ENCODE results near the gene IMMP2L.
"Not testable (repeated sequence)": the region's sequence is repeated elsewhere in the genome, so short reads cannot be mapped to it uniquely, and the experiment has no call there.

The IMMP2L gene

DNA sequence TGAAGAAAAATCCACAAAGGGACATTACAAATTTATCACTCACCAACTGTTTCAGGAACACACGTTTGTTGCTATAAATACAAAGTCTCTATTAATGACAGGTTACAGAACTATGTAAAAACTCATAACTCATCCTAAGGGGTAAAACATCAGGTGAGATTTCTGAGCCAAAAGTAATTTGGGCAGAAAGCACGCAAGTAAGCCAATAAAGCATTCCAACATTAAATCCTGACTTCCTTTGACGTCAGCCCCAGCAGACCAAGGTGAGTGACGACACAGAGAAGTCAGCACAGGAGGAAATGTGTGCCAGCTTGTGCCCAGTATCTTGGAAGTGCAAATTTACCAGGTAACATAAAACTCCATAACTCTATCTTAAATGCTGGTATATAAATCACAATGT, 45.7 kb downstream of the IMMP2L start:
- TF ChIP-seq, protein P1, sequence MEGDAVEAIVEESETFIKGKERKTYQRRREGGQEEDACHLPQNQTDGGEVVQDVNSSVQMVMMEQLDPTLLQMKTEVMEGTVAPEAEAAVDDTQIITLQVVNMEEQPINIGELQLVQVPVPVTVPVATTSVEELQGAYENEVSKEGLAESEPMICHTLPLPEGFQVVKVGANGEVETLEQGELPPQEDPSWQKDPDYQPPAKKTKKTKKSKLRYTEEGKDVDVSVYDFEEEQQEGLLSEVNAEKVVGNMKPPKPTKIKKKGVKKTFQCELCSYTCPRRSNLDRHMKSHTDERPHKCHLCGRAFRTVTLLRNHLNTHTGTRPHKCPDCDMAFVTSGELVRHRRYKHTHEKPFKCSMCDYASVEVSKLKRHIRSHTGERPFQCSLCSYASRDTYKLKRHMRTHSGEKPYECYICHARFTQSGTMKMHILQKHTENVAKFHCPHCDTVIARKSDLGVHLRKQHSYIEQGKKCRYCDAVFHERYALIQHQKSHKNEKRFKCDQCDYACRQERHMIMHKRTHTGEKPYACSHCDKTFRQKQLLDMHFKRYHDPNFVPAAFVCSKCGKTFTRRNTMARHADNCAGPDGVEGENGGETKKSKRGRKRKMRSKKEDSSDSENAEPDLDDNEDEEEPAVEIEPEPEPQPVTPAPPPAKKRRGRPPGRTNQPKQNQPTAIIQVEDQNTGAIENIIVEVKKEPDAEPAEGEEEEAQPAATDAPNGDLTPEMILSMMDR (conservative IDR thresholded peaks at IDR 0.05), result no peak

DNA sequence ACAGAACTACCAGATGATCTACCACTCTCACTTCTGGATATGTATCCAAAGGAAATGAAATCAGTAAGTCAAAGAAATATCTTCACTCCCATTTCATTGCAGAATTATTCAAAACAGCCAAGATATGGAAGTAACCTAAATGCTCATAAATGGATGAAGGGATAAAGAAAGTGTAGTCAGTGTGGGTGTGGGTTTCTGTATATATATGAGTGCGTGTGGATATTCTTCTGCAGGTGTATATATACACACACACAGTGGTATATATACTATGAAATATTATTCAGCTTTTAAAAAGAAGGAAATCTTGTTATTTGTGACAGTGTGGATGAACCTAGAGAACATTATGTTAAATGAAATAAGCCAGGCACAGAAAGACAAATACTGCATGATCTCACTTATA, 48.7 kb downstream of the IMMP2L start:
- TF ChIP-seq, protein P1 (conservative IDR thresholded peaks at IDR 0.05), result no peak
- no peak overlapping the region for H3K27ac ChIP-seq

More for the DNA sequence above, 45.7 kb downstream of the IMMP2L start:
- no peak overlapping the region for H3K27ac ChIP-seq

DNA sequence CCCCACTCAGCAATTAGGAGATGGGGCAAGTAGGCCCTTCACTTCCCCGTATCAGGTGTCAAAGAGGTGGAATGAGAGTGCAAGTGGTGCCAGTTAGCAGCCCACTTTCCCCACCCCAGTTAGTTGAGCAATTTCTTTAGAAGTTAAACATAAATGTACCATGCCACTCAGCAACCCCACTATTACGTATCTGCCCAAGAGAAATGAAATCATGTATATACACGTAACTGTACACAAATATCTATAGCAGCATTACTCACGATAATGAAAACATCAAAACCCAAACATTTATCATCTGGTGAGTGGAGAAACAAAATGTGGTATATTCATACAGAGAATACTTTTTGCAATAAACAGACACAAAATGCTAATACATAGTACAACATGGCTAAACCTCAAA, 50.4 kb downstream of the IMMP2L start:
- no peak overlapping the region for H3K27ac ChIP-seq
- TF ChIP-seq, protein P1 (conservative IDR thresholded peaks at IDR 0.05), result no peak

DNA sequence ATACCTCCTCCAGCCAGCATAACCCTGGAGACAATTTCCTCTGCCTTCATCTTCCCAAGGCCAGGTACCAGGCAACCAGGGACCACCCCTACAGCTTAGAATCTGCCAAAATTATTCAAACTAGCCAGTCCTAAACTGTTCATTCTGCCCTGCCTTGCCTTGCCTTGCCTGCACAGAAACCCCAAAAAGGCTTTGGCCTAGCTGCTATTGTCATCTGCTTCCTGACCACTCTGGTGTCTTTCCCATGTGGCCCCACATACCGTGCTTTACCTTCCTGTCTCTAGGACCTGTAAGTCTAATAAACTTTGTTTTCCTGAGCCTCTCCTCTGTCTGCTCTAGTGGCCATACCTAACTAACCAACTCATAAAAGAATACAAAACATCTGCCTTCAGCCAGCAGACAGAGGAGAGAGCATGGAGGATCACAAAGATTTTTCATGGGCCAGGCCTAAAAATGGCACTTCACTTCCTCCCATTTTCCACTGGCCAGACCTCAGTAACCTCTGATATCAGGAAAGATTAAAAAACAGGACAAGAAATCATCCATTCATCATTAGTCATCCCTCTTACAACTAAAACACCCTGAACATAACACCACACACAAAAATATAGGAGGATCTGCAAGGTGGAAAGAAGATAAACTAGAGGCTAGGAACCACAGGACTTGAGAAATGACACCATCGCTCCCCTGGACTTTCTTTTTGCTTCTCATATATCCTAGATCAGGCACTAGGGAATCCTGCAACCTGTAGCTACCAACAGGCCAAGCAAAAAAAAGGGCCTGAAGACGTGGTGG, 51.5 kb downstream of the IMMP2L start:
- TF ChIP-seq, protein P1 (conservative IDR thresholded peaks at IDR 0.05), result no peak
- H3K27ac ChIP-seq, result no peak overlapping the region

DNA sequence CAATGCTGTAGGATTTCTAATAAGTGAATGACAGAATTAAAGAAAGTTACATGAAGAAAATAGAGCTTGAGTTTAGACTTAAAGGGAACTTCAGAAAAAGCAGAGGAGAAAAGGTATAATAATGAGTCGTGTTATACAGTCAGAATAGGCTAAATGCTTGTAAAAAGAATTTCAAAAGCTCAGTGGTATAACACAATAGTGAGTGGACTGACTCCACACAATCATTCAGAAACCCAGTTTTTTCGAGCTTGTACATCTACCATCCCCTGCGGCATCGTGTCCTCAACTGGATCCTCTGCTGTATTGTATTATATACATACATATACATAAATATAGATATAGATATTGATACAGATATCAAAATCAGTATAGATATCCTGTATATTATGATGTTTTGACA, 52.2 kb downstream of the IMMP2L start:
- H3K27ac ChIP-seq, result no peak overlapping the region
- TF ChIP-seq, protein P1 (conservative IDR thresholded peaks at IDR 0.05), result no peak

DNA sequence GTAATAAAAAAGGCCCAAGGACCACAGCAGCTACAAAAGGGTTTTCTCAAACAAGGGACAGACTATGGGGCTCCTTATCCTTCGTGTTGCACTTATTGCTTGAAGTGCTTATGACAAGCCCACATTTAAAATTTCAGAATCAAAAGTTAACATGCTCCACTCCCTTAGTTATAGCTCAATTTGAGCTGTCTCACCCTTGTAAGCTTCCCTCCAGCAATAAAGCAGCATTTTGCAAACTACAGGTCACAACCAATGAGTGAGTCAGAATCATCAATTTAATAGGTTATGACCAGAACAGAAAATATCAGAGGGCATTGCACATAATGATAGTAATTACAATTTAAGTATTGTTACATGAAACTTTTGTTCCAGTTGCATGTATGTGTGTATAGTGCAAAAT, 53.0 kb downstream of the IMMP2L start:
- TF ChIP-seq, protein P1 (conservative IDR thresholded peaks at IDR 0.05), result no peak
- no peak overlapping the region for H3K27ac ChIP-seq

DNA sequence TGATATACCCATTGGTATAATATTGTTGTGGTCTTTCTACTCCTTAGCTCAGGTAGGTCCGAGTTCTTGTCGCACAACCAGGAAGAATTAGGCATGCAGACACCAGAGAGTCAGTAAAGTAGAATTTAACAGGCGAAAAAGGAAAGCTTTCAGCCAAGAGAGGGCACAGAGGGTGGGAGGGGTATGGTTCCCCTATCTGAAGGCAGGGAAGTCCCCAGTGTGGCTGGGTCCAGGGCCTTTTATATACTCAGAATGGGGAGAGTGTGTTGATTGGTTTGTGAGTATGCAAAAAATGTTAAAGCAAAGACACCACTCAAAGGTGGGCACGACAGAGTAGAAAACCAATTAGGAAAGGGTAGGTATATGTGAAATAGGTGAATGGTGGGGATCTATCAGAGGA, 53.9 kb downstream of the IMMP2L start:
- TF ChIP-seq, protein P1 (conservative IDR thresholded peaks at IDR 0.05), result no peak

DNA sequence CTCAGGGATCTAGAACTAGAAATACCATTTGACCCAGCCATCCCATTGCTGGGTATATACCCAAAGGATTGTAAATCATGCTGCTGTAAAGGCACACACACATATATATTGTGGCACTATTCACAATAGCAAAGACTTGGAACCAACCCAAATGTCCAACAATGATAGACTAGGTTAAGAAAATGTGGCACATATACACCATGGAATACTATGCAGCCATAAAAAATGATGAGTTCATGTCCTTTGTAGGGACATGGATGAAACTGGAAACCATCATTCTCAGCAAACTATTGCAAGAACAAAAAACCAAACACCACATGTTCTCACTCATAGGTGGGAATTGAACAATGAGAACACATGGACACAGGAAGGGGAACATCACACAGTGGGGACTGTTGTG, 56.9 kb downstream of the IMMP2L start:
- not testable (repeated sequence) for H3K27ac ChIP-seq

More for the DNA sequence above, 53.9 kb downstream of the IMMP2L start:
- no peak overlapping the region for H3K27ac ChIP-seq

DNA sequence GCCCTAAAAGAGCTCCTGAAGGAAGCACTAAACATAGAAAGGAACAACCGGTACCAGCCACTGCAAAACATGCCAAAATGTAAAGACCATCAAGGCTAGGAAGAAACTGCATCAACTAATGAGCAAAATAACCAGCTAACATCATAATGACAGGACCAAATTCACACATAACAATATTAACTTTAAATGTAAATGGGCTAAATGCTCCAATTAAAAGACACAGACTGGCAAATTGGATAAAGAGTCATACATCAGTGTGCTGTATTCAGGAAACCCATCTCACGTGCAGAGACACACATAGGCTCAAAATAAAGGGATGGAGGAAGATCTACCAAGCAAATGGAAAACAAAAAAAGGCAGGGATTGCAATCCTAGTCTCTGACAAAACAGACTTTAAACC, 60.5 kb downstream of the IMMP2L start:
- H3K27ac ChIP-seq, result not testable (repeated sequence)
